Thyroid gland (tissue), 4 donors: ENCODE data around the gene HOXD3.

Source experiments
- CTCF ChIP-seq, 6 experiments: fragments of 200-600 bp in 3 of 6; fragments of 450-650 bp in 3 of 6; sonication (generic) in 3 of 6; IDR thresholded peaks; one replicate each; pipeline ENCODE4 v1.5.1; 2016 to 2019; ENCODE audit warnings: antibody characterized with exemption in 6 of 6, mild to moderate bottlenecking in 2 of 6, inconsistent platforms in 1 of 6, moderate library complexity in 1 of 6
- POLR2A ChIP-seq, 2 donors: fragments of 450-650 bp; IDR thresholded peaks; one replicate each; pipeline ENCODE4 v1.6.1; 2017; ENCODE audit warnings: antibody characterized with exemption in 2 of 2, mild to moderate bottlenecking in 2 of 2, moderate library complexity in 1 of 2

GRCh38 chr2:176188774-176189680, 31.9 kb downstream of the HOXD3 start:
- TF ChIP-seq POLR2A (IDR thresholded peaks at IDR 0.05) (no peak), CTCF (IDR thresholded peaks at IDR 0.05) (no peak)
